HepG2 (cell line): ENCODE results near the gene TUBA4A. TPM values are rescaled to one million over a fixed set of nuclear protein-coding genes. Genes with fewer than 3 reads are reported as not detected.

Experiments used
- ARNTL ChIP-seq: sonication (generic); formaldehyde crosslinking; IDR thresholded peaks from 2 replicates; pipeline ENCODE4 v1.4.0; 2020; ENCODE audit warnings: mild to moderate bottlenecking, missing genetic modification reagents
- BCL6 ChIP-seq: IDR thresholded peaks from 2 replicates; pipeline ENCODE4 v1.6.1; 2016; ENCODE audit warnings: missing genetic modification reagents, missing compliant biosample characterization
- CAMTA2 ChIP-seq: sonication (generic); formaldehyde crosslinking; IDR thresholded peaks from 2 replicates; pipeline ENCODE4 v1.4.0; 2020; ENCODE audit warnings: mild to moderate bottlenecking, missing genetic modification reagents, borderline replicate concordance
- CBX2 ChIP-seq, 2 experiments: fragments of 200-600 bp in 1 of 2; sonication (generic); formaldehyde crosslinking in 1 of 2; IDR thresholded peaks; 2 replicates each; pipeline versions ENCODE4 v1.7.0 to v1.8.1; 2018 to 2022; ENCODE audit warnings: low read depth in 2 of 2, low read length in 1 of 2, mild to moderate bottlenecking in 1 of 2, missing genetic modification reagents in 1 of 2
- EP300 ChIP-seq, 3 experiments: sonication (generic) in 1 of 3; formaldehyde crosslinking in 1 of 3; IDR thresholded peaks; 2 replicates each; pipeline versions ENCODE4 v1.5.1 to v1.6.1; 2011 to 2020; ENCODE audit warnings: low read depth in 2 of 3, low read length in 2 of 3, borderline replicate concordance in 1 of 3, improper control_type of control experiment in 1 of 3, mild to moderate bottlenecking in 1 of 3, missing genetic modification reagents in 1 of 3, moderate library complexity in 1 of 3
- ESRRA ChIP-seq: sonication (generic); formaldehyde crosslinking; IDR thresholded peaks from 2 replicates; pipeline ENCODE4 v1.5.1; 2020; ENCODE audit warnings: mild to moderate bottlenecking, low read depth, missing genetic modification reagents
- FOSL1 ChIP-seq: sonication (generic); formaldehyde crosslinking; IDR thresholded peaks from 2 replicates; pipeline ENCODE4 v1.9.0; 2021; ENCODE audit warnings: missing genetic modification reagents, borderline replicate concordance
- GLMP ChIP-seq: sonication (generic); formaldehyde crosslinking; IDR thresholded peaks from 2 replicates; pipeline ENCODE4 v1.9.0; 2021; ENCODE audit warnings: missing genetic modification reagents, mild to moderate bottlenecking, borderline replicate concordance
- HDAC1 ChIP-seq: sonication (generic); formaldehyde crosslinking; IDR thresholded peaks from 2 replicates; pipeline ENCODE4 v1.5.1; 2020; ENCODE audit warnings: mild to moderate bottlenecking, missing genetic modification reagents
- HNF4A ChIP-seq: sonication (generic); formaldehyde crosslinking; IDR thresholded peaks from 2 replicates; pipeline ENCODE4 v1.4.0; 2020; ENCODE audit warnings: missing genetic modification reagents
- LCORL ChIP-seq, 2 experiments: fragments of 450-650 bp in 1 of 2; sonication (generic) in 1 of 2; formaldehyde crosslinking in 1 of 2; IDR thresholded peaks; 2 replicates each; pipeline versions ENCODE4 v1.5.0 to v1.6.1; 2017 to 2020; ENCODE audit warnings: antibody characterized with exemption in 1 of 2, missing genetic modification reagents in 1 of 2
- MLLT10 ChIP-seq: sonication (generic); formaldehyde crosslinking; IDR thresholded peaks from 2 replicates; pipeline ENCODE4 v1.4.0; 2020; ENCODE audit warnings: missing genetic modification reagents
- MTA3 ChIP-seq: sonication (generic); formaldehyde crosslinking; IDR thresholded peaks from 2 replicates; pipeline ENCODE4 v1.4.0; 2020; ENCODE audit warnings: missing genetic modification reagents
- MTERF4 ChIP-seq: sonication (generic); formaldehyde crosslinking; IDR thresholded peaks from 2 replicates; pipeline ENCODE4 v1.8.0; 2023; ENCODE audit warnings: mild to moderate bottlenecking, missing genetic modification reagents
- SALL1 ChIP-seq: sonication (generic); formaldehyde crosslinking; IDR thresholded peaks from 2 replicates; pipeline ENCODE4 v1.8.0; 2022; ENCODE audit warnings: mild to moderate bottlenecking, missing genetic modification reagents
- SKI ChIP-seq: fragments of 450-650 bp; IDR thresholded peaks from one replicate; pipeline ENCODE4 v1.6.1; 2018; ENCODE audit warnings: mild to moderate bottlenecking; ENCODE audit not compliant: partially characterized antibody
- SMAD1 ChIP-seq: sonication (generic); formaldehyde crosslinking; IDR thresholded peaks from 2 replicates; pipeline ENCODE4 v1.4.0; 2020; ENCODE audit warnings: missing genetic modification reagents, low read depth, mild to moderate bottlenecking, borderline replicate concordance
- STAT5B ChIP-seq: sonication (generic); formaldehyde crosslinking; IDR thresholded peaks from 2 replicates; pipeline ENCODE4 v1.4.0; 2020; ENCODE audit warnings: missing genetic modification reagents
- TRIM24 ChIP-seq: sonication (generic); formaldehyde crosslinking; IDR thresholded peaks from 2 replicates; pipeline ENCODE4 v1.8.0; 2022; ENCODE audit warnings: mild to moderate bottlenecking, missing genetic modification reagents
- ZFP90 ChIP-seq: sonication (generic); formaldehyde crosslinking; IDR thresholded peaks from 2 replicates; pipeline ENCODE4 v1.8.0; 2022; ENCODE audit warnings: missing genetic modification reagents, mild to moderate bottlenecking, inconsistent platforms, borderline replicate concordance
- ZNF20 ChIP-seq: sonication (generic); formaldehyde crosslinking; IDR thresholded peaks from 2 replicates; pipeline ENCODE4 v1.4.0; 2020; ENCODE audit warnings: mild to moderate bottlenecking, moderate library complexity, missing genetic modification reagents
- ZNF24 ChIP-seq: fragments of 450-650 bp; IDR thresholded peaks from 2 replicates; pipeline ENCODE4 v1.6.1; 2017; ENCODE audit warnings: antibody characterized with exemption, mild to moderate bottlenecking
- ZNF30 ChIP-seq: sonication (generic); formaldehyde crosslinking; IDR thresholded peaks from 2 replicates; pipeline ENCODE4 v1.5.0; 2020; ENCODE audit warnings: mild to moderate bottlenecking, missing genetic modification reagents
- polyA plus RNA-seq, 8 experiments: library from polyadenylated mRNA; depleted of rRNA in 3 of 8; stranded (reverse) in 7 of 8; unstranded in 1 of 8; fragments of >200 nt; fragmentation: Illumina TruSeq in 4 of 8; extraction: Trizol in 4 of 8; gene quantifications; 2 replicates each; pipeline versions ENCODE4 v1.2.1 to v1.2.3, GENCODE V29; 2011 to 2016; ENCODE audit warnings: low read depth in 4 of 8, missing spikeins in 1 of 8, mixed read lengths in 1 of 8; ENCODE audit not compliant: insufficient read depth in 1 of 8
- total RNA-seq, 5 experiments: library from RNA; depleted of rRNA; stranded (reverse); fragments of >200 nt; fragmentation: Illumina TruSeq; extraction: Trizol; gene quantifications; 2 replicates each; pipeline ENCODE4 v1.2.3, GENCODE V29; 2016; ENCODE audit warnings: low read depth in 1 of 5
- TF ChIP-seq, protein P1 (sequence below): sonication (generic); formaldehyde crosslinking; conservative IDR thresholded peaks from 2 replicates; pipeline ENCODE4 v1.4.0; 2020; ENCODE audit warnings: mild to moderate bottlenecking, missing genetic modification reagents, moderate library complexity

Gene TUBA4A
- total and polyA plus RNA-seq, 2 of the 13 experiments (the other 11 are each of a cell fraction or from before 2014, with no cell fraction given), result 1.3 to 12.7 TPM

GRCh38 chr2:219269362-219270054 lies 15.8 kb upstream of the TUBA4A start (continued):
- TF ChIP-seq MTA3, result no peak
- no peak for TF ChIP-seq CAMTA2
- TF ChIP-seq, protein P1, sequence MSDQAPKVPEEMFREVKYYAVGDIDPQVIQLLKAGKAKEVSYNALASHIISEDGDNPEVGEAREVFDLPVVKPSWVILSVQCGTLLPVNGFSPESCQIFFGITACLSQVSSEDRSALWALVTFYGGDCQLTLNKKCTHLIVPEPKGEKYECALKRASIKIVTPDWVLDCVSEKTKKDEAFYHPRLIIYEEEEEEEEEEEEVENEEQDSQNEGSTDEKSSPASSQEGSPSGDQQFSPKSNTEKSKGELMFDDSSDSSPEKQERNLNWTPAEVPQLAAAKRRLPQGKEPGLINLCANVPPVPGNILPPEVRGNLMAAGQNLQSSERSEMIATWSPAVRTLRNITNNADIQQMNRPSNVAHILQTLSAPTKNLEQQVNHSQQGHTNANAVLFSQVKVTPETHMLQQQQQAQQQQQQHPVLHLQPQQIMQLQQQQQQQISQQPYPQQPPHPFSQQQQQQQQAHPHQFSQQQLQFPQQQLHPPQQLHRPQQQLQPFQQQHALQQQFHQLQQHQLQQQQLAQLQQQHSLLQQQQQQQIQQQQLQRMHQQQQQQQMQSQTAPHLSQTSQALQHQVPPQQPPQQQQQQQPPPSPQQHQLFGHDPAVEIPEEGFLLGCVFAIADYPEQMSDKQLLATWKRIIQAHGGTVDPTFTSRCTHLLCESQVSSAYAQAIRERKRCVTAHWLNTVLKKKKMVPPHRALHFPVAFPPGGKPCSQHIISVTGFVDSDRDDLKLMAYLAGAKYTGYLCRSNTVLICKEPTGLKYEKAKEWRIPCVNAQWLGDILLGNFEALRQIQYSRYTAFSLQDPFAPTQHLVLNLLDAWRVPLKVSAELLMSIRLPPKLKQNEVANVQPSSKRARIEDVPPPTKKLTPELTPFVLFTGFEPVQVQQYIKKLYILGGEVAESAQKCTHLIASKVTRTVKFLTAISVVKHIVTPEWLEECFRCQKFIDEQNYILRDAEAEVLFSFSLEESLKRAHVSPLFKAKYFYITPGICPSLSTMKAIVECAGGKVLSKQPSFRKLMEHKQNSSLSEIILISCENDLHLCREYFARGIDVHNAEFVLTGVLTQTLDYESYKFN, result no peak; the same call in 1 of the 2 replicates
- no peak for TF ChIP-seq ZFP90 (CRISPR knock-in tag)
- TF ChIP-seq HNF4A, result peak; percentile 82
- no peak for TF ChIP-seq LCORL (IDR thresholded peaks at IDR 0.05)
- TF ChIP-seq LCORL (CRISPR knock-in tag; IDR thresholded peaks at IDR 0.05), result peak; percentile 14; the same call in 1 of the 2 replicates
- TF ChIP-seq CBX2 (IDR thresholded peaks at IDR 0.05; ENCODE audit: low read depth, low read length), result no peak
- TF ChIP-seq CBX2 (CRISPR knock-in tag; IDR thresholded peaks at IDR 0.05; ENCODE audit: low read depth), result no peak
- TF ChIP-seq MTERF4, result no peak
- no peak for TF ChIP-seq ZNF20
- no peak for TF ChIP-seq SKI
- TF ChIP-seq SMAD1 (CRISPR knock-in tag), result 0 out of 2 replicates have a peak, but pooled peaks have one; percentile 20
- no peak for TF ChIP-seq FOSL1 (CRISPR knock-in tag)
- TF ChIP-seq ARNTL (CRISPR knock-in tag), result peak; percentile 57; the same call in 1 of the 2 replicates
- no peak for TF ChIP-seq BCL6 (CRISPR knock-in tag)
- TF ChIP-seq ZNF30 (CRISPR knock-in tag), result no peak
- 0 out of 2 replicates have a peak, but pooled peaks have one; percentile 47 for TF ChIP-seq ESRRA (CRISPR knock-in tag)
- no peak for TF ChIP-seq GLMP (CRISPR knock-in tag)
- peak; percentile 68 for TF ChIP-seq SALL1 (CRISPR knock-in tag)
- TF ChIP-seq STAT5B (CRISPR knock-in tag), result no peak
- TF ChIP-seq EP300 (IDR thresholded peaks at IDR 0.05; ENCODE audit: low read depth in 2 of 2, low read length in 2 of 2), result 0 out of 4 replicates have a peak, but pooled peaks of 1 of the 2 experiments have one; percentile 14
- TF ChIP-seq EP300 (CRISPR knock-in tag; IDR thresholded peaks at IDR 0.05; ENCODE audit: borderline replicate concordance), result no peak
- TF ChIP-seq MLLT10 (CRISPR knock-in tag), result no peak
- no peak for TF ChIP-seq TRIM24
- peak; percentile 27; the same call in 1 of the 2 replicates for TF ChIP-seq HDAC1 (CRISPR knock-in tag)
- no peak for TF ChIP-seq ZNF24
